GM06990 (cell line): ENCODE measurements around the gene TRIM41.
"Not testable (repeated sequence)": the region's sequence is repeated elsewhere in the genome, so short reads cannot be mapped to it uniquely, and the experiment has no call there.

Source experiments
- DNase-seq: peaks from one replicate; pipeline ENCODE4 v3.0.0-alpha.2; 2011; ENCODE audit not compliant: insufficient read length; ENCODE audit errors: extremely low read depth
- H3K27me3 ChIP-seq: replicated peaks from 2 replicates; pipeline ENCODE4 v1.6.0; 2011; ENCODE audit warnings: low read length; ENCODE audit not compliant: control insufficient read depth, insufficient read depth
- H3K36me3 ChIP-seq: 2 replicates; pipeline ENCODE4 v1.5.1; 2011; ENCODE audit warnings: low read length; ENCODE audit not compliant: control insufficient read depth, insufficient read depth
- H3K4me3 ChIP-seq: replicated peaks from 2 replicates; pipeline ENCODE4 v1.5.1; 2011; ENCODE audit warnings: low read depth, mild to moderate bottlenecking, control low read depth, low read length
- TF ChIP-seq, protein P1 (sequence below): IDR thresholded peaks from 2 replicates; pipeline ENCODE4 v1.5.1; 2011; ENCODE audit warnings: low read length, control low read depth, mild to moderate bottlenecking, inconsistent platforms; ENCODE audit not compliant: insufficient read depth, poor library complexity, severe bottlenecking

Gene TRIM41

DNA sequence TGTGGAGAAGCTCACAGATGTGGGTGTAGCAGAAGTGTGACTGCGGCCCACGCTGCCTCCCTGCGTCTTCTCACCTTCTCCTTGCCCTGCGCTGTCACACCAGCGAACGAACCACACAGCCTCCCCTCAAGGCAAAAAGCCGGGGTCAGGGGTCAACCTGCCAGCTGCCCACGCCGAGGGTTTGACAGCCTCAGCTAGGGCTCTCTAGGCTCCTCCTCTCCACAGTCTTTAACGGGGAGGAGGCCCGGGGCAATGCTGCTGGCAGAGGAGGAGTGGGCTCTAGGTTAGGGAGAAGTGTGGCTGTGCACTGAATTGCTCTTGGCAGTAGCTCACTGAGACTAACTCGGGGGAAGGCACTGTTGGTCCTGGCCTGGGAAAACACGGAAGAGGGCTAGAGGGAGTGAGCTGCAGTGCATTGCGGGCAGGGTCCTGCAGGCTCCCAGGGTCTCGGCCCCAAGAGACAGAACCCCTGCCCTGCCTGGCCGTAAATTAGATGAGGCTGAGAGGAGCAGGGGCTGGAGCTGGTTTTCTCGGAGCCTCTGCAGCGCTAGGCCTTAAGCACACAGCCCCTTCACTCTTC, 42.1 kb downstream of the TRIM41 start:
- H3K27me3 ChIP-seq: no peaks in the 10 kb centered on the region
- H3K4me3 ChIP-seq: no peak overlapping the region
- no peak for DNase-seq
- H3K36me3 ChIP-seq: peaks cover 2% of the 10 kb centered on the region
- TF ChIP-seq, protein P1, sequence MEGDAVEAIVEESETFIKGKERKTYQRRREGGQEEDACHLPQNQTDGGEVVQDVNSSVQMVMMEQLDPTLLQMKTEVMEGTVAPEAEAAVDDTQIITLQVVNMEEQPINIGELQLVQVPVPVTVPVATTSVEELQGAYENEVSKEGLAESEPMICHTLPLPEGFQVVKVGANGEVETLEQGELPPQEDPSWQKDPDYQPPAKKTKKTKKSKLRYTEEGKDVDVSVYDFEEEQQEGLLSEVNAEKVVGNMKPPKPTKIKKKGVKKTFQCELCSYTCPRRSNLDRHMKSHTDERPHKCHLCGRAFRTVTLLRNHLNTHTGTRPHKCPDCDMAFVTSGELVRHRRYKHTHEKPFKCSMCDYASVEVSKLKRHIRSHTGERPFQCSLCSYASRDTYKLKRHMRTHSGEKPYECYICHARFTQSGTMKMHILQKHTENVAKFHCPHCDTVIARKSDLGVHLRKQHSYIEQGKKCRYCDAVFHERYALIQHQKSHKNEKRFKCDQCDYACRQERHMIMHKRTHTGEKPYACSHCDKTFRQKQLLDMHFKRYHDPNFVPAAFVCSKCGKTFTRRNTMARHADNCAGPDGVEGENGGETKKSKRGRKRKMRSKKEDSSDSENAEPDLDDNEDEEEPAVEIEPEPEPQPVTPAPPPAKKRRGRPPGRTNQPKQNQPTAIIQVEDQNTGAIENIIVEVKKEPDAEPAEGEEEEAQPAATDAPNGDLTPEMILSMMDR: no peak

DNA sequence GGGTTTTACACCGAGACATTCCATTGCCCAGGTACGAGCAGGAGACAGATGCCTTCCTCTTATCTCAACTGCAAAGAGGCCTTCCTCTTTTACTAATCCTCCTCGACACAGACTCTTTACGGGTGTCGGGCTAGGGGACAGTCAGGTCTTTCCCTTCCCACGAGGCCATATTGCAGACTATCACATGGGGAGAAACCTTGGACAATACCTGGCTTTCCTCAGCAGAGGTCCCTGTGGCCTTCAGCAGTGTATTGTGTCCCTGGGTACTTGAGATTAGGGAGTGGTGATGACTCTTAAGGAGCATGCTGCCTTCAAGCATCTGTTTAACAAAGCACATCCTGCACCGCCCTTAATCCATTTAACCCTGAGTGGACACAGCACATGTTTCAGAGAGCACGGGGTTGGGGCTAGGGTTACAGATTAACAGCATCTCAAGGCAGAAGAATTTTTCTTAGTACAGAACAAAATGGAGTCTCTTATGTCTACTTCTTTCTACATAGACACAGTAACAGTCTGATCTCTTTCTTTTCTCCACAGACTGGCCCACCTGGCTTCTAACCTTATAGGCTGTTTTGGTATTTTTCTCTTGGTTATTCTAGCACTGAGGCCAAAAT, 44.3 kb downstream of the TRIM41 start:
- not testable (repeated sequence) for H3K4me3 ChIP-seq, H3K36me3 ChIP-seq, DNase-seq, H3K27me3 ChIP-seq

DNA sequence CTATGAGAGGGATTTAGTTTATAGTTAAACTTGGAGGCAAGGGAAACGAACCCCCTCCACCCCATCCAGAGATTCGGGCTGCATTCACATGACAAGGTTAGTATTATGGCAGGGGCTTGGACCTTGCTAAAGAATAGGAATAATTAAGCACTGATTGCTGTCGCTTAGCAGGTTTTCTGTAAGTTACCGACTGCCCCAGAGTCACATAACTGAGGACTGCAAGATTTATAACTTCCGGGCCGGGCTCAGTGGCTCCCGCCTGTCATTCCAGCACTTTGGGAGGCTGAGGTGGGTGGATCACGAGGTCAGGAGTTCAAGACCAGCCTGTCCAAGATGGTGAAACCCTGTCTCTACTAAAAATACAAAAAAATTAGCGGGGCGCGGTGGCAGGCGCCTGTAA, 44.8 kb downstream of the TRIM41 start:
- not testable (repeated sequence) for H3K4me3 ChIP-seq, H3K27me3 ChIP-seq, DNase-seq

DNA sequence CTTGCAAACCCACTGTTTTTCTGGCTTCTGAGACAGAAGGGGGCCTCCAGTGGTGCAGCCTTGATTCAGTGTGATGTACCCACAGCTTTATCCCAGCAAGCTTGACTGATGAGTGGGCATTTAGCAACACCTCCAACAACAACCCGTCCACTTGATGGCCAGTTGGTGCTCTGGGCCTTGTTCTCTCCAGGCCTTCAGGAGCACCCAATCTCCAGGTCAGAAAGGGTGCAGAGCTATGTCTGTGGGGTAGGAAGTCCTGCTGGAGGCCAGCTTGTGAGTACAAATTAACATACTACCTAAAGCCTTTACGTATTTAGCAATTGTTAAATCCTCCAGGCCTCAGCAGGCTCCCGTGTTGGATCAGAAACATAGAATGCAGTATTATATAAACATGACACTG, 48.0 kb downstream of the TRIM41 start:
- no peak for DNase-seq
- H3K36me3 ChIP-seq: no peaks in the 10 kb centered on the region
- no peak overlapping the region for H3K4me3 ChIP-seq
- TF ChIP-seq, protein P1: no peak
- no peaks in the 10 kb centered on the region for H3K27me3 ChIP-seq

More for the DNA sequence above, 44.8 kb downstream of the TRIM41 start:
- H3K36me3 ChIP-seq: not testable (repeated sequence)

DNA sequence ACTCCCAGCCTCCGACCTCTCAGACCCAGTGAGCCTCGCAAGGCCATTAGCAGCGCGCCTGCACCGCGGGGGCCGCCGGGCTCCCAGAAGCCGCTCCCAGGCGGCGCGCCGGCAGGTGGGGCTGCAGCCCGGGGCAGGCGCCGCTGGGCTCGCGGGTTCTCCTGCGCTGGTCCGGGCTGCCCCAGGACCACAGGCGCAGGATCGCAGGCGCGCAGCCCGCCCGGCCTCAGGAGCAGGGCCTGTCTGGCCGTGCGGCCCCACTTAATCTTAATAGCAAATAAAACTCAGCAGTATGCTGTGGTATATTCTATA, 50.3 kb downstream of the TRIM41 start:
- not testable (repeated sequence) for H3K27me3 ChIP-seq, DNase-seq, H3K4me3 ChIP-seq, H3K36me3 ChIP-seq

DNA sequence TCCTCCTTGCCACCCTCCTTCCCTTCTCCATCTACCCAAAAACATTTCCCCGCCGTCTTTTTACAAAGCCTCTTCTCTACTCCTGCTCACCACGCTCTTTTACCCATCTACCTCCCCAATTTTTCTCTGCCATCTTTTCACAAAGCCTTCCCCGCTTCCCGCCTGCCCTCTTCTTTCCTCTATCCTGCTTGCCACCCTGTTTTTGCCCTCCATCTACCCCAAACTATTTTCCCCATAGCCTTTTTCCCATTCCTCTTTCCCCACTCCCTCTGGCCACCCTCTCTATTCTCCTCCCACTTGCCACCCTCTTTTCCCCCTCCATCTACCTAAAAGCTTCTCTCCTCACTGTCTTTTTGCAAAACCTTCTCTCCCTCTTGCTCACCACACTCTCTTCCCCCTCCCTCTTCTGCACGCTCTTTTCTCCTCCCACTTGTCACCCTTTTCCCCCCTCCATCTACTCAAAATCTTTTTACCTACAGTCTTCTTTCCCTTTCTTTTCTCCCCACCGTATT, 57.2 kb downstream of the TRIM41 start:
- DNase-seq: no peak
- Histone ChIP-seq H3K36me3 (no peaks in the 10 kb centered on the region), H3K27me3 (no peaks in the 10 kb centered on the region), H3K4me3 (no peak overlapping the region)
- TF ChIP-seq, protein P1: no peak

DNA sequence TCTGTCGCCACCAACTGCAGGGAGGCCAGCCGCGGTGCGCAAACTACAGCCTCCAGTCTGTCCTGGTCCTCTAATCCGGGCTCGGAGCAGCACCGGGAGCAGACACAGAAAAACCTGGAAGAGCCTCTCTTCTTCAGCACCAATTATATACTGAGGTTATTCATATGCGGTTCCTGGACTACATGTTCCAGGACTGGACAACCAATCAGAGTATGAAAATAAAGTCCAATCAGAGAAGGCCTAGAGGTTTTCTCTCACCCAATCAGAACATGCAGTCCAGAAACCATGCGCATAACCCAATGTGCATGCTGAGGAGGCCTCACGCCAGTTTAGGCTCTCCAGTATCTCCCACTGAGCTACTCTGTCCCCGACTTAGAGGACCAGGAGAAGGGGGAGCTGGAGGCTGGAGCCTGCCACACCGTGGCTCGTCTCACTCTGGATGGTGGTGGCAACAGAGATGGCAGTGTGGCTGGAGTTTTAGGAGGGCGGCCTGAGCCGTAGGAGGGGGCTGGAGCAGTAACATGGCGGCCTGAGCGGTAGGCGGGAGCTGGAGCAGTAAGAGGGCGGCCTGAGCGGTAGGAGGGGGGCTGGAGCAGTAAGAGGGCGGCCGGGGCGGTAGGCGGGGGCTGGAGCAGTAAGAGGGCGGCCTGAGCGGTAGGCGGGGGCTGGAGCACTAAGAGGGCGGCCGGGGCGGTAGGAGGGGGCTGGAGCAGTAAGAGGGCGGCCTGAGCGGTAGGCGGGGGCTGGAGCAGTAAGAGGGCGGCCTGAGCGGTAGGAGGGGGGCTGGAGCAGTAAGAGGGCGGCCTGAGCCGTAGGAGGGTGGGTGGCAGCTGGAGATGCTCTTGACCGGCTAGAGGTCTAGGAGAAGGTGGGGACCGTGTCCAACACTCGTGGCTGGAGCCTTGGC, 58.2 kb downstream of the TRIM41 start:
- Histone ChIP-seq H3K36me3 (no peaks in the 10 kb centered on the region), H3K4me3 (no peak overlapping the region), H3K27me3 (no peaks in the 10 kb centered on the region)
- TF ChIP-seq, protein P1: no peak
- no peak for DNase-seq
